Spleen (tissue), 10 donors: ENCODE results near the gene OR51V1. TPM values are rescaled to one million over a fixed set of nuclear protein-coding genes. Genes with fewer than 3 reads are reported as not detected.

Experiments
- polyA plus RNA-seq, 3 donors: library from polyadenylated mRNA; stranded (reverse); fragments of 200-250 nt; gene quantifications; one replicate each; pipeline ENCODE4 v1.2.1, GENCODE V29; 2013
- total RNA-seq, 7 donors: library from RNA; depleted of rRNA in 3 of 7; stranded (reverse); fragments of >200 nt in 3 of 7; fragmentation: NEBNext Ultra II Directional in 4 of 7; extraction: Animal tissue kit (Norgen Biotek cat#: 25700) in 4 of 7; gene quantifications; one replicate each; pipeline versions ENCODE4 v1.1.0 to v1.2.1, GENCODE V29; 2016 to 2021
- donor health status: healthy with polysubstance abuse.
- donor health status: DM: no; HTN: no; CAD: no; lungs with moderate emphysema.
- donor health status: DM: no; HTN: no; CAD: no.
- donor health status: Bipolar disorder and iron deficiency.
- donor health status: healthy.
- donor health status: DM: no; HTN: no; CAD: no.
- donor health status: DM: yes; HTN: yes; CAD: no.

OR51V1 gene
- total and polyA plus RNA-seq, 10 donors: not detected

Other genes starting within 250 kb of the OR51V1 start
- gene OR51A2, start 245.0 kb downstream of the OR51V1 start, total RNA-seq: not detected
- gene OR51A2, start 245.0 kb downstream of the OR51V1 start, polyA plus RNA-seq: not detected
- not detected for gene OR51L1, start 205.8 kb downstream of the OR51V1 start, total RNA-seq
- gene OR51L1, start 205.8 kb downstream of the OR51V1 start, polyA plus RNA-seq: not detected
- gene OR52J3, start 154.2 kb downstream of the OR51V1 start, total RNA-seq: not detected
- gene OR52J3, start 154.2 kb downstream of the OR51V1 start, polyA plus RNA-seq: not detected
- not detected for gene OR52E2, start 141.1 kb downstream of the OR51V1 start, total RNA-seq
- not detected for gene OR52E2, start 141.1 kb downstream of the OR51V1 start, polyA plus RNA-seq
- gene OR52E1, start 131.1 kb downstream of the OR51V1 start, total RNA-seq: not detected
- gene OR52E1, start 131.1 kb downstream of the OR51V1 start, polyA plus RNA-seq: not detected
- not detected for gene OR52A5, start 62.3 kb downstream of the OR51V1 start, total RNA-seq
- gene OR52A5, start 62.3 kb downstream of the OR51V1 start, polyA plus RNA-seq: not detected
- gene OR52A1, start 45.9 kb downstream of the OR51V1 start, total RNA-seq: not detected
- gene OR52A1, start 45.9 kb downstream of the OR51V1 start, polyA plus RNA-seq: not detected
- gene HBB, start 26.4 kb upstream of the OR51V1 start, total RNA-seq: over 10,000 TPM in 2 of 7 donors, 1,000 to 10,000 TPM in 3, 100 to 1,000 TPM in 2; 465 to 40,257 (median 5,354) TPM
- gene HBB, start 26.4 kb upstream of the OR51V1 start, polyA plus RNA-seq: 1,000 to 10,000 TPM in 1 of 3 donors, 100 to 1,000 TPM in 2; 107 to 1,699 (median 207) TPM
- 100 to 1,000 TPM in 1 of 7 donors, 10 to 100 TPM in 3, 1 to 10 TPM in 3; 1.5 to 327 (median 20.6) TPM for gene HBD, start 33.8 kb upstream of the OR51V1 start, total RNA-seq
- 10 to 100 TPM in 1 of 3 donors, 1 to 10 TPM in 2; 1.0 to 12.5 (median 1.5) TPM for gene HBD, start 33.8 kb upstream of the OR51V1 start, polyA plus RNA-seq
- gene HBG1, start 49.2 kb upstream of the OR51V1 start, total RNA-seq: 10 to 100 TPM in 1 of 7 donors, 1 to 10 TPM in 1, not detected in 5; 1.2 to 15.0 TPM
- gene HBG1, start 49.2 kb upstream of the OR51V1 start, polyA plus RNA-seq: under 1 TPM in 1 of 3 donors, not detected in 2; 0.21 TPM
- 10 to 100 TPM in 2 of 7 donors, 1 to 10 TPM in 3, not detected in 2; 1.3 to 19.6 (median 9.1) TPM for gene HBG2, start 54.1 kb upstream of the OR51V1 start, total RNA-seq
- 1 to 10 TPM in 1 of 3 donors, under 1 TPM in 1, not detected in 1; 0.29 to 4.2 TPM for gene HBG2, start 54.1 kb upstream of the OR51V1 start, polyA plus RNA-seq
- gene HBE1, start 69.3 kb upstream of the OR51V1 start, total RNA-seq: 1 to 10 TPM in 1 of 7 donors, under 1 TPM in 1, not detected in 5; 0.64 to 1.8 TPM
- under 1 TPM; 0.21 to 0.37 (median 0.32) TPM for gene HBE1, start 69.3 kb upstream of the OR51V1 start, polyA plus RNA-seq
- gene OR51B4, start 101.3 kb upstream of the OR51V1 start, total RNA-seq: not detected
- gene OR51B4, start 101.3 kb upstream of the OR51V1 start, polyA plus RNA-seq: not detected
- gene OR51B2, start 123.6 kb upstream of the OR51V1 start, total RNA-seq: not detected
- gene OR51B2, start 123.6 kb upstream of the OR51V1 start, polyA plus RNA-seq: not detected
- 1 to 10 TPM in 3 of 7 donors, under 1 TPM in 4; 0.44 to 3.0 (median 0.89) TPM for gene OR51B5, start 142.8 kb upstream of the OR51V1 start, total RNA-seq
- not detected for gene OR51B5, start 142.8 kb upstream of the OR51V1 start, polyA plus RNA-seq
- not detected for gene OR51B6, start 150.8 kb upstream of the OR51V1 start, total RNA-seq
- not detected for gene OR51B6, start 150.8 kb upstream of the OR51V1 start, polyA plus RNA-seq
- gene OR51M1, start 183.1 kb upstream of the OR51V1 start, total RNA-seq: not detected
- gene OR51M1, start 183.1 kb upstream of the OR51V1 start, polyA plus RNA-seq: not detected
- gene OR51Q1, start 221.4 kb upstream of the OR51V1 start, total RNA-seq: not detected
- not detected for gene OR51Q1, start 221.4 kb upstream of the OR51V1 start, polyA plus RNA-seq
- under 1 TPM in 2 of 7 donors, not detected in 5; 0.40 to 0.73 TPM for gene OR51I1, start 240.8 kb upstream of the OR51V1 start, total RNA-seq
- not detected for gene OR51I1, start 240.8 kb upstream of the OR51V1 start, polyA plus RNA-seq
- not detected for gene OR51I2, start 248.6 kb upstream of the OR51V1 start, total RNA-seq
- not detected for gene OR51I2, start 248.6 kb upstream of the OR51V1 start, polyA plus RNA-seq